GM23338 (cell line): ENCODE results near the gene SSTR4. TPM values are rescaled to one million over a fixed set of nuclear protein-coding genes. Genes with fewer than 3 reads are reported as not detected.
A peak's percentile ranks its signal among the peaks of the same experiment; 100 is the strongest.

ENCODE experiments used
- ATAC-seq: fragments of 200-7000 bp; cut with Tn5 transposase; 3 replicates; pipeline ENCODE4 v1.9.1; 2020
- DNase-seq: peaks from one replicate; pipeline ENCODE4 v3.0.0-alpha.2; 2015; ENCODE audit warnings: low spot score
- H2AFZ ChIP-seq: fragments of 200-600 bp; sonication (generic); 2 replicates; pipeline ENCODE4 v1.8.0; 2016; ENCODE audit warnings: antibody characterized with exemption, mild to moderate bottlenecking, moderate library complexity
- H3F3A ChIP-seq: fragments of 200-600 bp; sonication (generic); replicated peaks from 2 replicates; pipeline ENCODE4 v1.8.0; 2017; ENCODE audit warnings: antibody characterized with exemption, mixed run types, low read depth
- H3K27ac ChIP-seq: fragments of 200-600 bp; sonication (generic); 2 replicates; pipeline ENCODE4 v1.6.1; 2016; ENCODE audit warnings: low read depth
- H3K27me3 ChIP-seq: fragments of 200-600 bp; sonication (generic); 2 replicates; pipeline ENCODE4 v1.8.0; 2016; ENCODE audit warnings: mild to moderate bottlenecking, mixed run types, moderate library complexity; ENCODE audit not compliant: insufficient read depth
- H3K36me3 ChIP-seq: fragments of 200-600 bp; sonication (generic); 2 replicates; pipeline ENCODE4 v1.8.0; 2016; ENCODE audit warnings: mild to moderate bottlenecking; ENCODE audit not compliant: insufficient read depth
- H3K4me1 ChIP-seq: fragments of 200-600 bp; sonication (generic); 2 replicates; pipeline ENCODE4 v1.8.0; 2016; ENCODE audit warnings: mild to moderate bottlenecking, moderate library complexity; ENCODE audit not compliant: insufficient read depth
- H3K4me2 ChIP-seq: fragments of 200-600 bp; sonication (generic); 2 replicates; pipeline ENCODE4 v1.7.1; 2017; ENCODE audit warnings: mixed run types
- H3K4me3 ChIP-seq: fragments of 200-600 bp; sonication (generic); 2 replicates; pipeline ENCODE4 v1.6.1; 2016; ENCODE audit warnings: mixed run types
- H3K79me2 ChIP-seq: fragments of 200-600 bp; sonication (generic); replicated peaks from 2 replicates; pipeline ENCODE4 v1.8.0; 2017; ENCODE audit warnings: mild to moderate bottlenecking; ENCODE audit not compliant: insufficient read depth
- H3K9me2 ChIP-seq: fragments of 200-600 bp; sonication (generic); 2 replicates; pipeline ENCODE4 v1.8.0; 2017; ENCODE audit not compliant: insufficient read depth
- H4K20me1 ChIP-seq: fragments of 200-600 bp; sonication (generic); replicated peaks from 2 replicates; pipeline ENCODE4 v1.8.0; 2017; ENCODE audit warnings: mild to moderate bottlenecking; ENCODE audit not compliant: insufficient read depth
- H3K27ac Mint-ChIP-seq: 2 replicates; pipeline ENCODE4 v1.8.0; 2020; ENCODE audit warnings: inconsistent platforms, mild to moderate bottlenecking, moderate library complexity, mixed read lengths
- H3K27me3 Mint-ChIP-seq: 3 replicates; pipeline ENCODE4 v1.8.0; 2022; ENCODE audit warnings: low read depth, mild to moderate bottlenecking, moderate library complexity, mixed read lengths, inconsistent platforms; ENCODE audit not compliant: insufficient read depth, poor library complexity
- H3K36me3 Mint-ChIP-seq: 3 replicates; pipeline ENCODE4 v1.8.0; 2021; ENCODE audit warnings: low read depth, mild to moderate bottlenecking, inconsistent platforms, moderate library complexity, mixed read lengths
- H3K4me1 Mint-ChIP-seq: 3 replicates; pipeline ENCODE4 v1.8.0; 2020; ENCODE audit warnings: mild to moderate bottlenecking, inconsistent platforms, mixed read lengths
- H3K4me3 Mint-ChIP-seq: 3 replicates; pipeline ENCODE4 v1.8.0; 2021; ENCODE audit warnings: moderate library complexity, mild to moderate bottlenecking, inconsistent platforms, mixed read lengths
- H3K9me3 Mint-ChIP-seq: 3 replicates; pipeline ENCODE4 v1.8.0; 2020; ENCODE audit warnings: moderate library complexity, mild to moderate bottlenecking, inconsistent platforms, mixed read lengths
- CREB1 ChIP-seq: fragments of 250-450 bp; sonication (Bioruptor Pico); IDR thresholded peaks from 2 replicates; pipeline ENCODE4 v1.5.0; 2020; ENCODE audit warnings: low read depth, mild to moderate bottlenecking, moderate library complexity
- ETS1 ChIP-seq: IDR thresholded peaks from 2 replicates; pipeline ENCODE4 v1.6.1; 2016; ENCODE audit warnings: antibody characterized with exemption
- EZH2 ChIP-seq: fragments of 200-600 bp; sonication (generic); IDR thresholded peaks from one replicate; pipeline ENCODE4 v1.8.0; 2017; ENCODE audit warnings: antibody characterized with exemption, mild to moderate bottlenecking, low read depth; ENCODE audit not compliant: unreplicated experiment
- EZH2phosphoT487 ChIP-seq: fragments of 200-600 bp; sonication (generic); IDR thresholded peaks from one replicate; pipeline ENCODE4 v1.8.1; 2018; ENCODE audit warnings: antibody characterized with exemption; ENCODE audit not compliant: unreplicated experiment
- JUNB ChIP-seq: IDR thresholded peaks from one replicate; pipeline ENCODE4 v1.6.1; 2016; ENCODE audit warnings: antibody characterized with exemption; ENCODE audit not compliant: unreplicated experiment
- NANOG ChIP-seq: IDR thresholded peaks from 2 replicates; pipeline ENCODE4 v1.6.1; 2016; ENCODE audit warnings: antibody characterized with exemption, borderline replicate concordance
- POLR2AphosphoS5 ChIP-seq: IDR thresholded peaks from 2 replicates; pipeline ENCODE4 v1.6.1; 2016; ENCODE audit warnings: antibody characterized with exemption, low read depth
- polyA plus RNA-seq: library from polyadenylated mRNA; unstranded; fragments of >200 nt; fragmentation: Nextera tagmentation; extraction: Ambion mirVana; gene quantifications from 2 replicates; pipeline ENCODE4 v1.2.1, GENCODE V29; 2016
- total RNA-seq: library from RNA; depleted of rRNA; stranded (reverse); fragments of >200 nt; shearing (Covaris generic); gene quantifications from 2 replicates; pipeline ENCODE4 v1.2.3, GENCODE V29; 2014
- TF ChIP-seq, protein P1 (sequence below): fragments of 250-450 bp; sonication (Bioruptor Pico); IDR thresholded peaks from 2 replicates; pipeline ENCODE4 v1.5.0; 2020; ENCODE audit warnings: mild to moderate bottlenecking, moderate library complexity

SSTR4 gene
- total and polyA plus RNA-seq, 2 experiments from 2014 or later, result not detected

GRCh38 chr20:23086931-23087411, 51.9 kb downstream of the SSTR4 start:
- no peaks in the 10 kb centered on the region for H3K9me3 Mint-ChIP-seq
- no peak for DNase-seq
- Histone ChIP-seq H3K27ac (no peak overlapping the region), H3K79me2 (no peaks in the 10 kb centered on the region), H3K9me2 (no peaks in the 10 kb centered on the region), H3F3A (no peaks in the 10 kb centered on the region), H3K36me3 (no peaks in the 10 kb centered on the region), H2AFZ (0 out of 2 replicates have a peak overlapping the region, but pooled peaks have one; percentile 43), H3K4me3 (no peak overlapping the region), H3K4me2 (no peak overlapping the region), H3K27me3 (no peaks in the 10 kb centered on the region), H4K20me1 (no peaks in the 10 kb centered on the region), H3K4me1 (no peaks in the 10 kb centered on the region; the same call in 1 of the 2 replicates)
- TF ChIP-seq CREB1 (CRISPR knock-in tag) (no peak), ETS1 (no peak), POLR2AphosphoS5 (no peak), NANOG (no peak), EZH2 (no peak), EZH2phosphoT487 (no peak), JUNB (no peak)
- TF ChIP-seq, protein P1, sequence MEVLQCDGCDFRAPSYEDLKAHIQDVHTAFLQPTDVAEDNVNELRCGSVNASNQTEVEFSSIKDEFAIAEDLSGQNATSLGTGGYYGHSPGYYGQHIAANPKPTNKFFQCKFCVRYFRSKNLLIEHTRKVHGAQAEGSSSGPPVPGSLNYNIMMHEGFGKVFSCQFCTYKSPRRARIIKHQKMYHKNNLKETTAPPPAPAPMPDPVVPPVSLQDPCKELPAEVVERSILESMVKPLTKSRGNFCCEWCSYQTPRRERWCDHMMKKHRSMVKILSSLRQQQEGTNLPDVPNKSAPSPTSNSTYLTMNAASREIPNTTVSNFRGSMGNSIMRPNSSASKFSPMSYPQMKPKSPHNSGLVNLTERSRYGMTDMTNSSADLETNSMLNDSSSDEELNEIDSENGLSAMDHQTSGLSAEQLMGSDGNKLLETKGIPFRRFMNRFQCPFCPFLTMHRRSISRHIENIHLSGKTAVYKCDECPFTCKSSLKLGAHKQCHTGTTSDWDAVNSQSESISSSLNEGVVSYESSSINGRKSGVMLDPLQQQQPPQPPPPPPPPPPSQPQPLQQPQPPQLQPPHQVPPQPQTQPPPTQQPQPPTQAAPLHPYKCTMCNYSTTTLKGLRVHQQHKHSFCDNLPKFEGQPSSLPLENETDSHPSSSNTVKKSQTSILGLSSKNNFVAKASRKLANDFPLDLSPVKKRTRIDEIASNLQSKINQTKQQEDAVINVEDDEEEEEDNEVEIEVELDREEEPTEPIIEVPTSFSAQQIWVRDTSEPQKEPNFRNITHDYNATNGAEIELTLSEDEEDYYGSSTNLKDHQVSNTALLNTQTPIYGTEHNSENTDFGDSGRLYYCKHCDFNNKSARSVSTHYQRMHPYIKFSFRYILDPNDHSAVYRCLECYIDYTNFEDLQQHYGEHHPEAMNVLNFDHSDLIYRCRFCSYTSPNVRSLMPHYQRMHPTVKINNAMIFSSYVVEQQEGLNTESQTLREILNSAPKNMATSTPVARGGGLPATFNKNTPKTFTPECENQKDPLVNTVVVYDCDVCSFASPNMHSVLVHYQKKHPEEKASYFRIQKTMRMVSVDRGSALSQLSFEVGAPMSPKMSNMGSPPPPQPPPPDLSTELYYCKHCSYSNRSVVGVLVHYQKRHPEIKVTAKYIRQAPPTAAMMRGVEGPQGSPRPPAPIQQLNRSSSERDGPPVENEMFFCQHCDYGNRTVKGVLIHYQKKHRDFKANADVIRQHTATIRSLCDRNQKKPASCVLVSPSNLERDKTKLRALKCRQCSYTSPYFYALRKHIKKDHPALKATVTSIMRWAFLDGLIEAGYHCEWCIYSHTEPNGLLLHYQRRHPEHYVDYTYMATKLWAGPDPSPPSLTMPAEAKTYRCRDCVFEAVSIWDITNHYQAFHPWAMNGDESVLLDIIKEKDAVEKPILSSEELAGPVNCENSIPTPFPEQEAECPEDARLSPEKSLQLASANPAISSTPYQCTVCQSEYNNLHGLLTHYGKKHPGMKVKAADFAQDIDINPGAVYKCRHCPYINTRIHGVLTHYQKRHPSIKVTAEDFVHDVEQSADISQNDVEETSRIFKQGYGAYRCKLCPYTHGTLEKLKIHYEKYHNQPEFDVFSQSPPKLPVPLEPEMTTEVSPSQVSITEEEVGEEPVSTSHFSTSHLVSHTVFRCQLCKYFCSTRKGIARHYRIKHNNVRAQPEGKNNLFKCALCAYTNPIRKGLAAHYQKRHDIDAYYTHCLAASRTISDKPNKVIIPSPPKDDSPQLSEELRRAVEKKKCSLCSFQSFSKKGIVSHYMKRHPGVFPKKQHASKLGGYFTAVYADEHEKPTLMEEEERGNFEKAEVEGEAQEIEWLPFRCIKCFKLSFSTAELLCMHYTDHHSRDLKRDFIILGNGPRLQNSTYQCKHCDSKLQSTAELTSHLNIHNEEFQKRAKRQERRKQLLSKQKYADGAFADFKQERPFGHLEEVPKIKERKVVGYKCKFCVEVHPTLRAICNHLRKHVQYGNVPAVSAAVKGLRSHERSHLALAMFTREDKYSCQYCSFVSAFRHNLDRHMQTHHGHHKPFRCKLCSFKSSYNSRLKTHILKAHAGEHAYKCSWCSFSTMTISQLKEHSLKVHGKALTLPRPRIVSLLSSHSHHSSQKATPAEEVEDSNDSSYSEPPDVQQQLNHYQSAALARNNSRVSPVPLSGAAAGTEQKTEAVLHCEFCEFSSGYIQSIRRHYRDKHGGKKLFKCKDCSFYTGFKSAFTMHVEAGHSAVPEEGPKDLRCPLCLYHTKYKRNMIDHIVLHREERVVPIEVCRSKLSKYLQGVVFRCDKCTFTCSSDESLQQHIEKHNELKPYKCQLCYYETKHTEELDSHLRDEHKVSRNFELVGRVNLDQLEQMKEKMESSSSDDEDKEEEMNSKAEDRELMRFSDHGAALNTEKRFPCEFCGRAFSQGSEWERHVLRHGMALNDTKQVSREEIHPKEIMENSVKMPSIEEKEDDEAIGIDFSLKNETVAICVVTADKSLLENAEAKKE (CRISPR knock-in tag), result no peak
- H3K4me3 Mint-ChIP-seq, result no peak overlapping the region
- H3K27me3 Mint-ChIP-seq, result peaks cover 6% of the 10 kb centered on the region
- no peak for ATAC-seq
- H3K27ac Mint-ChIP-seq, result no peak overlapping the region
- H3K4me1 Mint-ChIP-seq, result peaks cover 33% of the 10 kb centered on the region
- no peaks in the 10 kb centered on the region for H3K36me3 Mint-ChIP-seq
